ENCODE results near the gene NTRK2.

Gene NTRK2

GRCh38 chr9:84736081-84736480 lies 66.6 kb downstream of the NTRK2 start:
- DNase-seq (ENCODE audit: low read depth in 2 of 2) = peak; percentile 37 to 42

- no peak for DNase-seq (ENCODE audit: low read depth in 2 of 2)
Observed at GRCh38 chr9:84736536-84736935, 67.0 kb downstream of the NTRK2 start.

GRCh38 chr9:84738353-84738752 lies 68.8 kb downstream of the NTRK2 start:
- DNase-seq (ENCODE audit: low read depth in 2 of 2) = no peak

- no peak for DNase-seq (ENCODE audit: low read depth in 2 of 2)
Observed at GRCh38 chr9:84742261-84742660, 72.7 kb downstream of the NTRK2 start.

- DNase-seq (ENCODE audit: low read depth in 2 of 2) = no peak
Observed at GRCh38 chr9:84744195-84744594, 74.7 kb downstream of the NTRK2 start.

- DNase-seq (ENCODE audit: low read depth in 2 of 2) = no peak
Observed at GRCh38 chr9:84744726-84745125, 75.2 kb downstream of the NTRK2 start.

- no peak for DNase-seq (ENCODE audit: low read depth in 2 of 2)
Observed at GRCh38 chr9:84748112-84748511, 78.6 kb downstream of the NTRK2 start.

GRCh38 chr9:84750152-84750865 lies 80.8 kb downstream of the NTRK2 start:
- DNase-seq (ENCODE audit: low read depth in 2 of 2) = no peak

- DNase-seq (ENCODE audit: low read depth in 2 of 2) = no peak
Observed at GRCh38 chr9:84751921-84752320, 82.4 kb downstream of the NTRK2 start.

GRCh38 chr9:84754461-84754860 lies 84.9 kb downstream of the NTRK2 start:
- peak; percentile 77 to 79 for DNase-seq (ENCODE audit: low read depth in 2 of 2)

- peak; percentile 62 for DNase-seq (ENCODE audit: low read depth in 2 of 2)
Observed at GRCh38 chr9:84754881-84755280, 85.4 kb downstream of the NTRK2 start.

GRCh38 chr9:84755380-84755779 lies 85.9 kb downstream of the NTRK2 start:
- no peak for DNase-seq (ENCODE audit: low read depth in 2 of 2)

GRCh38 chr9:84756171-84756570 lies 86.6 kb downstream of the NTRK2 start:
- DNase-seq (ENCODE audit: low read depth in 2 of 2) = no peak

GRCh38 chr9:84756731-84757130 lies 87.2 kb downstream of the NTRK2 start:
- DNase-seq (ENCODE audit: low read depth in 2 of 2) = no peak

GRCh38 chr9:84758817-84759216 lies 89.3 kb downstream of the NTRK2 start:
- DNase-seq (ENCODE audit: low read depth in 2 of 2) = no peak

GRCh38 chr9:84759300-84759750 lies 89.8 kb downstream of the NTRK2 start:
- no peak for DNase-seq (ENCODE audit: low read depth in 2 of 2)

- DNase-seq (ENCODE audit: low read depth in 2 of 2) = no peak
Observed at GRCh38 chr9:84759804-84760203, 90.3 kb downstream of the NTRK2 start.

- no peak for DNase-seq (ENCODE audit: low read depth in 2 of 2)
Observed at GRCh38 chr9:84761137-84761808, 91.7 kb downstream of the NTRK2 start.

GRCh38 chr9:84772511-84772910 lies 103.0 kb downstream of the NTRK2 start:
- no peak for DNase-seq (ENCODE audit: low read depth in 2 of 2)

GRCh38 chr9:84773022-84773421 lies 103.5 kb downstream of the NTRK2 start:
- peak; percentile 68 to 74 for DNase-seq (ENCODE audit: low read depth in 2 of 2)

GRCh38 chr9:84775056-84775643 lies 105.6 kb downstream of the NTRK2 start:
- no peak for DNase-seq (ENCODE audit: low read depth in 2 of 2)

GRCh38 chr9:84778570-84778969 lies 109.0 kb downstream of the NTRK2 start:
- no peak for DNase-seq (ENCODE audit: low read depth in 2 of 2)

GRCh38 chr9:84779883-84780282 lies 110.4 kb downstream of the NTRK2 start:
- DNase-seq (ENCODE audit: low read depth in 2 of 2) = peak; percentile 42 to 46
